SW 1271 (cell line): ENCODE data around the gene ABHD17C.

Experiments
- DNase-seq, 2 experiments: peaks; one replicate each; lab custom pipeline; 2025; lab: John Stamatoyannopoulos, UW

Gene ABHD17C

DNA sequence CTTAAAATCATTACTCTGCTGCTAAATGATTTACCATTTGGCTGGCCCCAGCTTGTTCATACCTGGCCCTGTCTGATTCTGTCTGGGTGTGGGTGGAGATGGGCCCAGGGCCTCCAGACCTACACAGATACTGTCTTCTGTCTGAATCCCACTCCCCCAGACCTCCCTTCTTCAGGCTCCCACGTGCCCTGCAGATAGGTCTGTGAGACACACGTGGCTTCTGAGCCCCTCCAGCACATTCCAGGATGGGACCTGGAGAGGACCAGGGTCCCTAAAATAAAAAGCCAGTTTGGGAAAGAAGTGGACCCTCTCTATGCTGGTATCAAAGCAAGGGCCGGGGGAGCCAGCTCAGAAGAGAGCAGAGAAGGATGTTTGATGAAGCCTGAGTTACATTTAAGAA lies 69.4 kb downstream of the ABHD17C start:
- no peak for DNase-seq

DNA sequence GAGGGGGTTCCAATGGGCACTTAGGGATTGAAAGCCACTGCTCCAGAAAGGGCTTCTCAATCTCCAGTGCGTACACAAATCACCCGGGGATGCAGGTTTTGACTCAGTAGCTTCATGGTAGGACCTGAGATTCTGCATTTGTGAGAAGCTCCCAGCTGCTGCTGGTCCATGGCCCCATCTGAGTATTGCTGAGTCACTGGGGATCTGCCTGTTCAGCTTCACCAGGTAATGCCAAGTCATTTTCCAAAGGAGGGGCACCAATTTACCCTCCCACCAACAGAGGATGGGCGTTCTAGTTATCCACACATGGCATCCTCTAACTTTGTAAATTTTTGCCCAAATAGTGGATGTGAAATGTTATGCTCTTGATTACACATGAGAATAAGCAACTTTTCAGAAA lies 71.2 kb downstream of the ABHD17C start:
- DNase-seq, result no peak

DNA sequence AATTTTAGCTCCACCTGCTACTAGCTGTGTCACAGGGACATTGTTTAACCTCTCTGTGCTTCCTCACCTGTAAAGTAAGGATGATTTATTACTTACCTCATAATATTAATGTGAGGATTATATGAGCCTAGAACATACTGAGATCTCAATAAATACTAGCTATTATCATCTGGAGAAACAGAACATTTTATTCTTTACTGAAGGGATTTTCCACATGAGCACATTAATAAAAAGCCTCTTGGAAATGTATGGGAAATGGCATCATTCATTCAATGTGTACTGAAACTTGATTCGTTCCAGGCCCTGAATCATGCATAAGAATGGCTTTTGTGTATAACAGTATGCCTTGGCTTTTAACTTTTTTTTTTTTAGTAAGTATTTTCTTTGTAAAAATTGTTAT lies 73.0 kb downstream of the ABHD17C start:
- no peak for DNase-seq

DNA sequence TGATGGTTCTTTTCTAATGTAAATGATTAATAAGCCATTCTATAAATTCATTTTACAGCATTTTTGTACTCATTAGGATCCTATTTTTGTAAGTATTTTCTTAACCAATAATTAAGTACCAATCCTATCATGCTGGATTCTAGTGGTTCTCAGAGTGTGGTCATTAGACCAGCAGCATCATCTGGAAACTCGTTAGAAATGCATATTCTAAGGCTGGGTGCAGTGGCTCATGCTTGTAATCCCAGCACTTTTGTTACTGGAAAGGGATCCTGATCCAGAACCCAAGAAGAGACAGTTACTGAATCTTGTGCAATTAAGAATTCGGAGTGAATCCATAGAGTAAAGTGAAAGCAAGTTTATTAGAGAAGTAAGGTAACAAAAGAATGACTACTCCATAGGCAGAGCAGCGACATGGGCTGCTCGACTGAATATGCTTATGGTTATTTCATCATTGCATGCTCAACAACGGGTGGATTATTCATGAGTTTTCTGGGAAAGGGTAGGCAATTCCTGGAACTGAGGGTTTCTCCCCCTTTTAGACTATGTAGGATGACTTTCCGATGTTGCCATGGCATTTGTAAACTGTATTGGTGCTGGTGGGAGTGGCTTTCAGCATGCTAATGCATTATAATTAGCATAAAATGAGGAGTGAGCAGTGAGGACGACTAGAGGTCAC lies 74.2 kb downstream of the ABHD17C start:
- no peak for DNase-seq

DNA sequence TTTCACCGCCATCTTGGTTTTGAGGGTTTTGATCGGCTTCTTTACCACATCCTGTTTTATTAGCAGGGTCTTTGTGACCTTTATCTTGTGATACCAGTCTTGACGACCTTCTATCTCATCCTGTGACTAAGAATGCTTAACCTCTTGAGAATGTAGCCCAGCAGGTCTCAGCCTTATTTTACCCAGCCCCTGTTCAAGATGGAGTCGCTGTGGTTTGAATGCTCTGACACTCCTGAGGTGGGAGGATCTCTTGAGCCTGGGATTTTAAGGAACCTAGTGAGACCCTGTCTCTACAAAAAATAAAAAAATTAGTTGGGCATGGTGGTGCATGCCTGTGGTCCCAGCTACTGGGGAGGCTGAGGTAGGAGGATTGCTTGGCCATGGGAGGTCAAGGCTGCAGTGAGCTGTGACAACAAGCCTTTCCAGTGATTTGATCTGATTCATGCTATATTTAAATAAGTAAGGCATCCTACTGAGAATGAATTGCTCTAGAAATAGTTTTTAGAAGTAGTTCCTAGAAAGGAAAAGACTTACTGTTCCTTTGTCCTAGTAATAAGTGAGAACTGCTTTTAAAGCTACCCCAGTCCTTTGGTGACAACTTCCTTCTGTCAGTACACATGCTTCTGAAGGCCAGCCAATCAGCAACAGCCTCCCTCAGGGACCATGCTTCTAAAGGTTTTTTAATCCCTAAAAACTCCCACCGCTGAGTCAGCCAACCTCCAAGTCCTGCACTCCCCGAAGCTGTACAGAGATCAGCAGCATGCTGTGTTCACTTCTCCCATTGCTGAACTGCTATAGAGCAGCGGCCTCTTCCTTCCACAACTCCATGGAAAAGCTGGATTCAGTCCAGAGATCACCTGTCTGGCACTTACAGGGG lies 75.0 kb downstream of the ABHD17C start:
- no peak for DNase-seq

DNA sequence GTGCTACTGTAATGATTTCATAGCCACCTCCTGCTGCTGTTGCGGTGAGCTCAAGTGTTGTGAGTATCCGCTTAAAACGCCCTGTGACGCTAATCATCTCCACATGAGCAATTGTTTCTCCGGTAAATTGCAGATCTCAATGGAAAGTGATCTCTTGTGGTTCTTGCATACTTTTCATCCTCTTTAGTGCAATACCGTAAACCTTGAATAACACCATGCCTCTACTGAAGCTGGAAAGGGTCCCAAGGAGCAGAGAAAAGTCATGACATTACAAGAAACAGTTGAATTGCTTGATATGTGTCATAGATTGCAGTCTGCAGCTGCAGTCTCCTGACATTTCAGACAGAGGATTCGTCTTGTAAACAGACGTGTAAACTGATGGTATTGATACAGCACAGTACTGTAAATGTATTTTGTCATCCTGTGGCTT lies 78.0 kb downstream of the ABHD17C start:
- no peak for DNase-seq

DNA sequence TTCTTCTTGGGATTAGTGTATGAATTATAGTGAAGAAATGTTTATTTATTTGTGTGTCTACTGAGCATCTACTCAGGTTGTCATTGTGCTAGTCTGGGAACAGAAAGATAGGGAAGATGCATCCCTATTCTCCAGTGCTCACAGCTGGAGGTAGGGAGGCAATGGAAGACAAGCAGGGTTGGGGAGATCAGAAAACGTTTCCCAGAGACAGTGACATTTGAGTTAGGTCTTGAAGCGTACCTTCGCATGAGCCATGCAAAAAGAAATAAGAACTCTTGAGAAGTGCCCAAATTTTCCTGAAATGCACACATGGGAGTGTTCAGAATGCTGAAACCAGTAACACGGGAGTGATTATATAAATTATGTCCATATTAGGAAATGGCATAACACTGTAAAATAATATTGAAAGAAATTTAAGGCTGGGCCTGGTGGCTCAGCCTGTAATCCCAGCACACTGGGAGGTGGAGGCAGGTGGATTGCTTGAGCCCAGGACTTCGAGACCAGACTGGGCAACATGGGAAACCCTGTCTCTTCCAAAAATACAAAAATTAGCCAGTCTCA lies 78.8 kb downstream of the ABHD17C start:
- DNase-seq, result no peak

DNA sequence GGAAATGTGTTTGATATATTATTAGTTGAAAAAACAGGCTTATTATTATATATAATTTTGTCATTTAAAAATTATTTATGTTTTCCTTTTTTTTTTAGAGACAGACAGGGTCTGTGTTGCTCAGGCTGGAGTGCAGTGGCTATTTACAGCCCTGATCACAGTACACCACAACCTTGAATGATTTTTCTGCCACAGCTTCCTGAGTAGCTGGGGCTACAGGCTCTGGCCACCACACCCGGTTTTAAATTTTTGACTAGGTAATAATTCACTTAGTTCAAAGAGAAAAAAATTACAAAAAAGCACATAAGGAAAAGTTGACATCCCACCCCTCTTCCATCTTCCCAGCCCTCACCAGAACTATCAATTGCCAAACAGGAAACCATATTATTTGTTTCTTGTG lies 79.4 kb downstream of the ABHD17C start:
- no peak for DNase-seq

DNA sequence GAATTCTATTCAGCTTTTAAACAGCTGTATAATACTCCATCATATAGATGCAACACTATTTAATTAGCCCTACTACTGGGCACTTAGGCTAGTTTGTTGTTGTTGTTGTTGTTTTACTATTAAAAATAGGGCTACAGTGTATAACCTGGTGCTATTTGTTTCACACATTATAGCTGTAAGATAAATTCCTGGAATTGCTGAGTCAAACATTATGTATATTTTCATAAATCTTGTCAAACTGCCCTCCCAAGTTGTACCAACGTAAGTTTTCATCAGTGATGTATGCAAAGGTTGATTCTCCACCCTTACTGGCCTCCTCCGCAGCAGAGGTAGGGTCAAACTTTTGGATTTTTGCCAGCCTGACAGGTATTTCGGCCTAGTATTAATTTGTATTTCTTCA lies 80.2 kb downstream of the ABHD17C start:
- no peak for DNase-seq

DNA sequence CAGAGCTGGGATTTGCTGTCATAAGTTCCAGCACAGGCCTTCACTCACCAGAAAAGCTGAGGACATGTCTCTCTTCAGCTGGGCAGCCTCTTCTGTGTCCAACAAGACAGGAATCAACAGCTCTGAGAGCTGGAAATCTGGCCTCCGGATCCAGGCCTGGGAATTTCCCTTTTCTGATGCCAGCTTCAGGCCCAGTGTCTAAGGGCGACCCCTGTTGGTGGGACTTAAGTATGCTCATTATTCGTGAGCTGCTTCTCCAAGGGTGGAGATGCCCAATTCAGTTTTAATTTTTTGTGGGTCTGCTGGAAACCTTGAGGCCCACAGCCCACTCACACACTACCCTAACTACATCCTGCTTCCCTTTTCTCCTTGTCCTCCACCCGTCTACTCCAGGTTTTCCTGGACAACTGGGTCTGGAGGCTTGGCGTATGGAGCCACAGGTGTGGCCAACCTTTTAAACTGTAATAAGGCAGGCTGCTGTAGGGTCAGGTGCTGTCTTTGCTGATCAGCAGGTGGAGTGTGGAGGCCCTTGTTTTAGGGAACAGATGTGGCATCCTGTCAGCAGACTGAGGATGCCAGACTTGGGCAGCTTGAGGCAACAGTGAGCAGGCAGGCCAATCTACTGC lies 81.4 kb downstream of the ABHD17C start:
- peak; percentile 50 to 72 for DNase-seq

DNA sequence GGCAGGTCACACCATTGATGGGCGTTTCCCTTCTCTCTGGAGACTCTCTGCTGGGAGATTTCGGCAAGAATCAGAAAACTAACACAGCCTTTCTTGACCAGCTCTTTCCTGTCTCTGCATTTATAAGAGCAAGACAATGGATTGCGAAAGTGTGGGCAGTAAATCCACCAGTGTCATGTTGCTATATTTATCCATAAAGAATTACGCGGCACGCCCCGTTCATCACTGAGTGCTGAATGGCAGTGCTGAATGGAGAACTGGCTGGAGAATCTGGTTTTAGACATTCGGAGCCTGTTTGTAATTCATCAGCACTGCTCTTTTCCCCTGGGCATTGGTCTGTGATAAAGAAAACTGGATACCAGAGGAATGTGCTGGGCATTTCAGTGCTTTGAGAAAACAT lies 82.0 kb downstream of the ABHD17C start:
- no peak for DNase-seq

DNA sequence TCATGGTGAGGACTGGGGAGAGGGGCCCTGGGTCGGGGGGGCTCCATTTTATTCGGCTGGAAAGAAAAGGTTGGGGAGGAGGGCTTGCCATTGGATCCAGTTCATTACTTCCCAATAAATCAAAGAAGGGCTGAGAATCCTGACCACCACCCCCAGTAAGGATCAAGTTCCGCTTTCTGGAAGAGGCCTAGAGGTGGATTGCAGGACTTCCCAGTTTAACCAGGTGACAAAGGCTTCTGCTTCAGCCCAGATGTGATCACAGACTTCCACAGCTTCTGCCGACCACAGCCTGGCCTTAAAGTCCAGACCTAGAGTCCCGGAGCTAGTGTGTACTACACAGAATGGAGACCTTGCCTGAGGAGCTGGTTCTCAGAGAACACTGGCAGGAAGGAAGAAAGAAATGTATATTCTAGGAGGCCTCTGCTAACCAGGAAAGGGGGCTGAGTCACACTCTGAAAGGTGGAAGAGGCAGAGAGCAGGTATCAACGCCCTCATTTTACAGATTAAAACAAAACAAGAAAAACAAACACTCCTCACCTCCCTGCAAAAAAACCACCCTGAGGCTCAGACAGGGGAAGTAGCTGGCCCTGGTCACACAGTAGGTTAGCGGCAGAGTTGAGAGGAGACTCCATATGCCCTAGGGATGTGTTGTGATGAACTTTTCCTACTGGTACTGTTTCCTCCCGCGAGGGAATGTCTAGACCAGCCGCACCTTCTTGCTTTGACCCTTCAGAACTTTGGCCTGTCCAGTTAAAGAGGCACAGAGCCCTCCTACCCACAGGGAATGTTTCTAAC lies 82.9 kb downstream of the ABHD17C start:
- DNase-seq, result no peak

DNA sequence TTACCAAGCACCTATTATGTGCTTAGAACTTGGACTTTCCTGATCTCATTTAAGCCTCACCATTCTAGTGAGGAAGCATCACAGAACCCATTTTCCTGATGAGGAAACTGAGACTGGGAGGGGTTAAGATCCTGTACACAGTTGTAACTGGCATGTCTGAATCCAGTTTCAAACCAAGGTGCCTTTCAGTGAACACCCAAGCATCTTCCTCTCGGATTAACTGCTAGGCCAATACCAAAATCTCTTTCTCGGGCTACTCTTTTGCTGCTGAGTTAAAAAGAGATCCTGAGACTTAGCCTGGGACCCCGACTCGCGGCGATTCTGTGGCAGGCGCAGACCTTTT lies 83.5 kb downstream of the ABHD17C start:
- DNase-seq, result no peak

DNA sequence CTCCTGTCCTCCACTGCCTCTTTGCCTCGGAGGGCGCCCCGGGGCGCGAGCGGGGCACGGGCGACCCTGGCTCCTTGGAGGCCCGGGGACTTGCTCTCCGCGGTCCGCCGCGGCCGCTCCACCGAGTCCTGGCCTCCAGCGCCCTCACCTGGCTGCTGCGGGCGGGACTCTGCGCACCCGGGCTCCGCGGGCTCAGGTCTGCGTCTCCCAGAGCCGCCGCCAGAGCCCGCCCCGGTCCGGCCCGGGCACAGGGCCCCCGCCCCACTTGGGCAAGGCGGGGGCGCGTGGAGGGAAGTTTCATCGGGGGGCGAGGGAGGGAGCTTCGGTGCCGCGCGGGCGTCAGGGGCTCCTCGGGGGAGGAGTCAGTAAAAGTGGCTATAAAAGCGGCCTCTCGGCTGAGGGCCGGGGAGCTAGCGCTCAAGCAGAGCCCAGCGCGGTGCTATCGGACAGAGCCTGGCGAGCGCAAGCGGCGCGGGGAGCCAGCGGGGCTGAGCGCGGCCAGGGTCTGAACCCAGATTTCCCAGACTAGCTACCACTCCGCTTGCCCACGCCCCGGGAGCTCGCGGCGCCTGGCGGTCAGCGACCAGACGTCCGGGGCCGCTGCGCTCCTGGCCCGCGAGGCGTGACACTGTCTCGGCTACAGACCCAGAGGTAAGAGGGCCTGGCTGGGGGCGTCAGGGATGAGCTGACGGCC lies 84.0 kb downstream of the ABHD17C start, which contains the start of gene CEMIP:
CEMIP (plus strand) TSS at position 407 of the 694 bp plus-strand sequence. CDS start 94,510 bp downstream, outside the sequence.
- peak; percentile 9 to 53 for DNase-seq

DNA sequence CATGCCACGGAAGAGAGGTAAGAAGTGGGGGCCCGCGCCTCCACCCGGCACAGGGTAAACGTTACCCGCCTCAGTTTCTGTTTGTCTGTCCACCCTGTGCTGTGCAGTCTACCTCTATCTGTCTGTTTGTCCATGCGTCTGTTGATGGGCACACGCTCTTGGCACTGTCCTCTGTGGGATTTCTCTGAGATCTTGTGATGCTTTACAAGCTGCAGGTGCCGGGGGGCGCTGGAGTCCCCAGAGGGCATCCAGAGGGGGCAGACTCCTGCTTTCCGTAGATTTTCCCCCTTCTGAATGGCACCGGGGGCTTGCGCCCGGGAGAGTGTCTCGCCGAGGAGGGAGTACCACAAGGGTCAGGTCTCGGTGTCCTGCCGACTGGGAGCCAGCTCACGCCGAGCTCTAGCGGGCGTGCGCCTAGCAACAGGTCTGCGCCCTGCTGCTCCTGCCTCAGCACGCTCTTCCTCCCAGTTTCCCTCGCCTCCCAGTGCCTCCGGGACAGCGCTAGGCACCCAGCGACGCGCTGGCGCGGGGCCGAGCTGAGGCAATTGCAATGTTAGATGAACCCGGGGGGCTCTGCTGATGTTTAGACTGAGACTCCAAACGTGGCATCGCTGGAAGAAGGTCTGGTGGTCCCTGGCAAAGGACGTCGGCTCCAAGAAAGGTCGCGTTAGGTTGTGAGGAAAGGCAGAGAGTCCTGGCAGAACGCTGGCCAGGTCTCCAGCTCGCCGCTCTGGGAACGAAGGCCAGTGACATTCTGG lies 84.7 kb downstream of the ABHD17C start:
- DNase-seq, result peak in 1 of 2 experiments; percentile 22

DNA sequence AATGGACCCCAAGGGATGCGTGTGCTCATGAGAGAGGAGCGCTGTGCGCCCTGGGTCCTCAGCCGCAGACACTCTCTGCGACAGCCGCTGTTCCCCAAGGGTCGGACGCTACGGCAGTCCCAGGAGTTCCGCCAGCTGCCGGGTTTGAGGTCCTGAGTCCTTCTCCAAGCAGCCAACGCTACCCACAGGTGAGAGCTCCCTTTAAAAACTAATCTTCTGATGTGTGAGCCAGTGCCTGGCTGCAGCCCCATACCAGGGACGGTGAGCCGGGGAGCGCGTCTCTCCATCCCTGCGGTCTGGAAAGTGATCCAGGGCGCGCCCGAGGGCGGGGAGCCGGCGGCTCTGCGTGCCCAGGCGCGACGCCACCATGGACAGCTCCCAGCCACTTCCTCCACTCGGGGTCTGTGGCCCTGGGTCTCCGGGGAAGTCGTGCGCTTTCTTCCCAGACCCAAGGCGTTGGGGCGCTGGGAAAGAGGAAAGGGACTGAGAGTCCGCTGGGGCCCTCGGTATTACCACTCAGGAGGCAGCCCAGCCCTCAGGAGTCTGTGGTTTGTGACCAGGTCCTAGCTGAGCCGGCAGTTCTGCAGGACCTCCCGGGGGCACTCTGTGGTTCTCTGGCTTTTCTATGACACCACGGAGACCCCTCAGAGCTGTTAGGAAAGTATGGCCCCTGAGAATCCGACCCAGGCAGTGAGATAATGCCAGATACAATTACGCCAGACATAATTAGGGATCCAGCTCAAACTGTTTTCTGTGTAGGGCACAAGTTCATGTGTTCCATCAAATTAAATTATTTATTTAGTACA lies 85.5 kb downstream of the ABHD17C start:
- DNase-seq, result no peak

DNA sequence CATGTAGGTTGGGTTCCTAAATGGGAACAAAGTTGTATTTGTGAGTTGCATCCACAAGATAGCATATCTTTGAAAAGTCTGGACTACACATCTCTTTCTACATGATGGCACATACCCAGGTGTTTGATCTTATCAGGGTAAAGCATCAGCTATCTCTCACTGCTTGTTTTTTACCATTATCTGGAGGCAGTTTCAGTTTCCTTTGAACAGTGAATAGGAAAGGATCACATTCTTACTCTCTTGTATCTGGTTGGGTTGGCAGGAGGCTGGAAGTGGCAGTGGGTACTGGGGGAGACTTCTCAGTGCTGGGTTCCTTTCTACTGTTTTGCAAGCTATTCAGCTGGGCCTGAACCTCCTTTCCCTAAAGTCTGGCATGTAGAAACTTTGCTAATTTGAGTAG lies 88.2 kb downstream of the ABHD17C start:
- no peak for DNase-seq

DNA sequence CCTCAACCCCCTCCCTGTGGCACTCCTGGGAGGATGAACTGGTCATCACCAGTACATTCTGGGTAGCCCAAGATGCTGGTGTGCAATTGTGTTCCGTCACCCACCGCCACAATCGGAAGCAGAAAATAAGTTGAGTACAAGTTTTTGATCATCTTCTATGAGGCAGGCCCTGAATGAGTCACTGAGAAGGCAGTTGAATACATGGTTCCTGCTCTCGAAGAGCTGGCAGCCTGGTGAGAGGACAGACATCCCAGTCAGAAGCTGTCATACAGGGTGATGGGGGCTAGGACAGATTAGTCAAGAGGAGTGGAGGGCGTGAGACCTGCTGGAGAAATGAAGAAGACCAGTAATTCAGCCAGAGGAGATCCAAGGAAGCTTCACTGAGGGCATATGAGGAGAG lies 90.2 kb downstream of the ABHD17C start:
- no peak for DNase-seq

DNA sequence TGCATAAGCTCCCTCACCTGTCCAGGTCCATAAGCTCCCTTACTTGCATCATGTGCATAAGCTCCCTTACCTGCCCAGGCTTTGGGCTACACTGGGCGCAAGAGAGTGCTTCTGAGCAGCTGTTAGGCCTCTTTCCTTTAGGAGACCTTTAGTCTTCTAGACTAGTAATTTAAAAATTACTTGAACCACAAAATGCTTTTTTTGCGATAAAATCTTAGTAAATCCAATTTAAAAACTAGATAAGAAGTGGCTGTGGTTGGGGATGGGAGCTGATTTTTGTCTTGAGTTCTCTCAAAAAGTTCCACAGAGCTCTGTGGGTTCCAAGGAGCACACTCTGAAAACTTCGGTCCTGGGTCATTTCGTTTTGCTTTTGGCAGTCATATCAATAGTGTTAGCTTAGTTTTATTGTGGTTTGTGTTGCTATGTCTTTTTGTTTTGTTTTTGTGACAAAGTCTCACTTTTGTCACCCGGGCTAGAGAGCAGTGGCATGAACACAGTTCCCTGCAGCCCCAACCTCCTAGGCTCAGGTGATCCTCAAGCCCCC lies 90.8 kb downstream of the ABHD17C start:
- DNase-seq, result no peak
